SIG-M5 (cell line): ENCODE results near the gene DDTL.
"Not testable (repeated sequence)": the region's sequence is repeated elsewhere in the genome, so short reads cannot be mapped to it uniquely, and the experiment has no call there.

Experiments used
- DNase-seq: peaks from one replicate; lab custom pipeline; 2025; lab: John Stamatoyannopoulos, UW

DDTL gene

DNA sequence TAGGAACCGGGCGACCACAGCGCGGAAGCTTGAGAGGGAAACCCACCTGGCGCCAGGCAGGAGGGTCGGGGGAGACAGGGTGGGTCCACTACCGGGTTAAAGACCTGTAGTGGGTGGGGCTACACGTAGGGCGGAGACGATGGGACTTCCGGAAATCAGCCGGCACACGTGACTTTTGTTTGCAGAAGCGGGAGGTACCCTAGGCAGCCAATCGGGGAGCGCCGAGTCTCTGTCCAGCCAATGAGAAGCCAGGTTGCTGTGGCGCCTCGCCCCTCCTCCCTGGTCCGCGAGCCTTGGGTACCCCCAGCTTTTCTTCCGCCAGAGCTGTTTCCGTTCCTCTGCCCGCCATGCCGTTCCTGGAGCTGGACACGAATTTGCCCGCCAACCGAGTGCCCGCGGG lies at the start of gene DDTL:
TSS of gene DDTL (plus strand) at position 321 of the 400 bp plus-strand sequence. CDS start at position 348, 27 bp downstream.
- not testable (repeated sequence) for DNase-seq

DNA sequence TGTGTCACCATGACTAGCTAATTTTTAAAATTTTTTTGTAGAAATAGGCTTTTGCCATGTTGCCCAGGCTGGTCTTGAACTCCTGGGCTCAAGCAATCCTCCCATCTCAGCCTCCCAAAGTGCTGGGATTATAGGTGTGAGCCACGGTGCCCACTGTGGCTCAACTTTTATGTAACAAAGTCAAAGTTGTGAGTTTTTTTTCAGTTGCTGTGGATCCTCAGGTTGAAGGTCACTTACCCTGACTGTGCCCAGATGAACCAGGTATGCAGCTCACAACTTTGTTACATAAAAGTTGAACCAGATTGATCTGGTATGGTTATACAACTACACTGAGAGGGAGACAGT lies 46.4 kb upstream of the DDTL start:
- not testable (repeated sequence) for DNase-seq

DNA sequence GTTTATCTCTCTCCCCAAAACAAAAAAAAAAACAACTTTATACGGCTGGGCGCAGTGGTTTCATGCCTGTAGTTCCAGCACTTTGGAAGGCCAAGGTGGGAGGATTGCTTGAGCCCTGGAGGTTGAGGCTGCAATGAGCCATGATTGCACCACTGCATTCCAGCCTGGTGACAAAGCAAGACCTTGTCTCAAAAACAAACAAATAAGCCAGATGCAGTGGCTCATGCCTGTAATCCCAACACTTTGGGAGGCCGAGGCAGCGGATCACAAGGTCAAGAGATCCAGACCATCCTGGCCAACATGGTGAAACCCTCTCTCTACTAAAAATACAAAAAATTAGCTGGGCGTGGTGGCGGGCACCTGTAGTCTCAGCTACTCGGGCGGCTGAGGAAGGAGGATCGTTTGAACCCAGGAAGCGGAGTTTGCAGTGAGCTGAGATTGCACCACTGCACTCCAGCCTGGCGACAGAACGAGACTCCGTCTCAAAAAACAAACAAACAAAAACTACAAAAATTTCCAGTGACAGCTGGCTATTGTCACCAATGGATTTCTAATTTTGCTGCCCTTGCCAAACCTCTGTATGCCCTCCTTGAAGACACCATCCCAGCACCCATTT lies 45.0 kb upstream of the DDTL start:
- DNase-seq, result not testable (repeated sequence)

DNA sequence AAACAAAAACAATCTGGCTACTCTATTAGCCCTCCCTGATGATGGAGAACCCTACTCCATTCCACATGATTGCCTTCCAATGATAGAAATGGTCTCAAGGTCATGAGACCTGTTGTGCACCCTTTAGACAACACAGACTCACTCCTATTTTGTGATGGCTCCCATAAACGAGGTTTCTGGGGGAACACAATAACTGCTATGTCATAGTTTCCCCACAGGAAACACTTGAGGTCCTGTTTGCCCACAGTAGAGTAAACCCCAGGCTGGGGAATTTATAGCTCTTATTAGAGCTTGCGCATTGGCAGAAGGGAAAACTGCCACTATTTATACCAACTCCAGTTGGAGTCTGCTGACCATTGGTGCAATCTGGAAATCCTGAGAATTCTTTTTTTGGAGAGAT lies 43.8 kb upstream of the DDTL start:
- no peak for DNase-seq

- DNase-seq, result no peak
Measured at GRCh38 chr22:23925020-23925606, 41.6 kb upstream of the DDTL start.

GRCh38 chr22:23926561-23926960 lies 40.1 kb upstream of the DDTL start:
- DNase-seq, result no peak

GRCh38 chr22:23938328-23939016 lies 28.2 kb upstream of the DDTL start:
- no peak for DNase-seq

GRCh38 chr22:23939017-23939357 lies 27.7 kb upstream of the DDTL start:
- no peak for DNase-seq

DNA sequence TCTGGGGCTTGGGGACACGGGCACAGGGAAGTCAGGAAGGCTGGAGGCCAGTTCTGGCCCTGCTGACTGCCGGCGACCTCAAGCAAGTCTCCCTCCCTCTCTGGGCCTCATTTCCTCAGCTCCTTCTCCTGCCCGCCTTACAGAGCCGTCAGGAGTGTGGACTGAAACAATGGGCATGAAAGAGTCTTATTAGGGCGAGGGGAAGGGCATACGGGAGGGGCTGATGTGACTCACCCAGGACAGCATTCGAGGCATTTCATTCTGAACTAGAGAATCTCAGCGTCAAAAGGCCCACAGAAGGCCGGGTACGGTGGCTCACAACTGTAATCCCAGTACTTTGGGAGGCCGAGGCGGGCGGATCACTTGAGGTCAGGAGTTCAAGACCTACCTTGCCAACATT lies 26.5 kb upstream of the DDTL start:
- not testable (repeated sequence) for DNase-seq

DNA sequence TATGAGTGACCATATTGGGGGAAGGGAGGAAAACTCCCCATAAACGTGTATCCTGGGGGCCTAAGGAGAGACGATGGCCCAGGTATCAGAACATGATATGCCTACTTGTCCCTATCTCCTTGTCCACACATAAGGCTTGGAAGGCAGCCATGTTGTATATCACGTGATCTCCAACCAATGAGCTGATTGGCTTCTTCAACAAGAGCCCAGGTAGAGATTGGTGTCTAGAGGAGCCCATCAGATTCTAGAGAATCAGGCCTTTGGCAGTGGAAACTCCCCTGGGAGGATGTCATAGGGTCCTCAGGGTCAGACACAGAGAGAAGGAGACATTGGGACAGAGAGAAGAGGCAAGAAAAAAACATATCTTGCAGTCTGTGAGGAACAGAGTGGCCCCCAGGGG lies 19.3 kb upstream of the DDTL start:
- DNase-seq, result not testable (repeated sequence)

DNA sequence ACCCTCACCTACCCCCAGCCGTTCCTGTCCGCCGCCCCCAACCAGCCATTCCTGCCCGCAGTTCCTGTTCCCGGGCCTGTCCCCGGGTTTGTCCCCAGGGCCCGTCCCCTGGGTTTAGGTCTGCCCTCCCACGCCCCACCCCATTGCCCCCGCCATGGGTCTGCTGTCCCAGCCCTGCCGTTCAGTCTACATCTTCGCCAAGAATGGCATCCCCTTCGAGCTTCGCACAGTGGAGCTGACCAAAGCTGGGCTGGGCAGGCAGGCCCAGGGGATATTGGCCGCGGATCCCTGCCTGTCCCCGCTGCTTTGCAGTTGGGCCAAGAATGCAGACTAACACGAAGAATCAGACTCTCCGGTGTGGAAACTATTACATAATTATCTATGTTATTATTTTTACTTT lies 16.9 kb upstream of the DDTL start:
- DNase-seq, result not testable (repeated sequence)

GRCh38 chr22:23951383-23951782 lies 15.3 kb upstream of the DDTL start:
- DNase-seq, result not testable (repeated sequence)

DNA sequence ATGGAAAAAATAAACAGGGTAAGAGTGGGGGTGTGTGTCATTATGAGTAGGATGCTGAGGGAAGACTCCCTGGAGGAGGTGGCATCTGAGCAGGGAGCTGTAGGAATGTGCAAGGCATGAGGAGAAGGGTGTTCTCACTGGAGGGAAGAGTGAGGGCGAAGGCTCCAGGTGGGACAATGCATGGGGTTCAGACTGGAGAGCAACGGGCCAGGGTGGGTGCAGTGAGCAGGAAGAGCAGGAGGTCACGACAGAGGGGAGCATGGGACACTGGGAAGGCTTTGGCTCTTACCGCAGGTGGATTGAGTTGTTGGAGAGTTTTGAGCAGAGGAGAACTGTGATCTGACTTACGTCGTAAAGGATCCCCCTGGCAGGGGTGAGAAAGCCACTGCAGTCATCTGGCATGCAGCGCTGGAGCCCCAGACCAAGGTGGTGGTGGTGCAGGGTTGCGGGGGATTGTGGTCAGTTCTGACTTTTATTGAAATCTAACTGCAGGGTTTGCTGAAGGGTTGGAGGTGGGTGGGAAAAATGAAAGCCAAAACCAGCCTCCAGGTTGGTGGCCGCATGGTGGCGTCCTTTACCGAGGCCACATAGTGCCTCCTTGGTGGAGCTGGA lies 13.8 kb upstream of the DDTL start:
- DNase-seq, result not testable (repeated sequence)

GRCh38 chr22:23953485-23953884 lies 13.2 kb upstream of the DDTL start:
- not testable (repeated sequence) for DNase-seq

DNA sequence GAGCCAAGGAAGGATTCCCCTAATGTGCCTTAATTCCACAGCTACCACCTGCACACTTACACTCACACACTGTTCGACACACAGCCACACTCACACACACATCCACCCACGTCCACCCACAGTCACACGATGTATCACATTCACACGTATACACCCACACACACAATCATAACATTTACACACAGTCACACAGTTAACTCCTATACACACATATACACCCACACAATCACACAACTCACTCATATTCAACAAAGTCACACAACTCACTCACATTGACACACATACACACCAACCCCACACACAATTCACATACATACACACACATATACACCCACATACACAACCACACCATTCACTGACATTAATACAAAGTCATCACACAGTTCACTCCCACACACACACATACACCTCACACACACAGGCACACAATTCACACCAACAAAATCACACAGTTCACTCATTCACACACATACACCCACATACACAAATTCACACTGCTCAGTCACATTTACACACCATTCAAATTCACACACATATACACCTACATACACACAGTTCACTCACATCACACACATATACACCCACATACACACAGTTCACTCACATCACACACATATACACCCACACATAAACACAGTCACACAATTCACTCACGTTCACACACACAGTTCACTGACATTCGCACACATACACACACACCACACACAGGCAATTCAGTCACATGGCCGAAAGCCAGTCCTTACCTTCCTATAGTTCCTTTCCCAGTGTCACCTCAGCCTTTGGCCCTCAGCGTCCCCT lies 12.3 kb upstream of the DDTL start:
- not testable (repeated sequence) for DNase-seq

- not testable (repeated sequence) for DNase-seq
Measured at GRCh38 chr22:23954991-23955305, 11.7 kb upstream of the DDTL start.

GRCh38 chr22:23955886-23956285 lies 10.8 kb upstream of the DDTL start:
- not testable (repeated sequence) for DNase-seq

DNA sequence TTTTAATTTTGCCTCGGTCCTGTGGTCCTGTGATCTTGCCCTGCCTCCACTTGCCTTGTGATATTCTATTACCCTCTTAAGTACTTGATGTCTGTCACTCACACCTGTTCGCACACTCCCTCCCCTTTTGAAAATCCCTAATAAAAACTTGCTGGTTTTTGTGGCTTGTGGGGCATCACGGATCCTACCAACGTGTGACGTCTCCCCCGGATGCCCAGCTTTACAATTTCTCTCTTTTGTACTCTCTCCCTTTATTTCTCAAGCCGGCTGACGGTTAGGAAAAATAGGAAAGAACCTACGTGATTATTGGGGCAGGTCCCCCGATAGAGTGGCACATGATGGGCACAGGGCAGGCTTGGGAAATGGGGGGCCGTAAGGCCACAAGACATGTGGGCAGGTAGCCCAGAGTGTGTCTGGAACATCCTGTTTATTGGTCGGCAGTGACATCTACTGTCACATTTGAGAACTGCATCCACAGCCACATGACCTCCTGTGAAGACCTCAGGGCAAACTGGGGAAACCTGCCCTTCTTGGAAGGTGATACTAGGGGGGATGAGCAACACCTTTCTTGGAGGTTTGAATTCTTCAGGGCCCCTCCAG lies 10.3 kb upstream of the DDTL start:
- DNase-seq, result not testable (repeated sequence)

DNA sequence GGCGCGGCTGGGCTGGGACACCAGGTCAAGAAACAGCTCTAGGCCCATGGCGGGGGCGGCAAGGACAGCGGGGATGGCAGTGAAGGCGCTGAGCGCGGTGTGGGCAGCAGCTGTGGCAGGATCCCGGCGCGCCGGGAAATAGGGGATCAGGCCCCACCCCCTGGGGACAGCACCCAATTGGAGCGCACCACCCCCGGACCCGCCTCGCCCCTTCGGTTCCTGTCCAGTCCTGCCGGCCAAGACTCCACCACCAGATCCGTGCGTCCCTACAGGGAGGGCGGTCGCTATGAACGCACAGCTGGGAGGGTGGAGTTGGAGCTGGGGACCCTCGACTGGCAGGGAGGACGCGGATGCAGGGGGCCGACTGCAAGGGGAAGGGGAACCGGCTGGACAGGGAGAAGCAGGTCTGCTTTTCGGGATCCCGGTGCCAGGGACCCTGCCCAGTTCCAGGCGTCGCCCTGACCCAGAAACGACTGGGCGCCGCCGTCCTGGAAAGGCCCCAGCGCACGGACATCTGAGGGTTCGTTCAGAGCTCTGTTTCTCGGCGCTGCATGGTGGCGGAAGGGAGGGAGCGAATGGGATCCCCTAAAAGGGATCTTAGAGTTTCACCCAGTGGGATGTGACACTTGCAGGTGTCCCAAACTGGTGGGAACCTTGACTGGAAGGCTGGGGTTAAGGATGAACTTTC lies 5.5 kb upstream of the DDTL start, which contains the start of gene GSTT2B:
TSS of gene GSTT2B (minus strand) at position 112 of the 688 bp plus-strand sequence. CDS start at position 48, 64 bp downstream.
- not testable (repeated sequence) for DNase-seq

GRCh38 chr22:23966094-23966493 lies 594 bp upstream of the DDTL start:
- not testable (repeated sequence) for DNase-seq

DNA sequence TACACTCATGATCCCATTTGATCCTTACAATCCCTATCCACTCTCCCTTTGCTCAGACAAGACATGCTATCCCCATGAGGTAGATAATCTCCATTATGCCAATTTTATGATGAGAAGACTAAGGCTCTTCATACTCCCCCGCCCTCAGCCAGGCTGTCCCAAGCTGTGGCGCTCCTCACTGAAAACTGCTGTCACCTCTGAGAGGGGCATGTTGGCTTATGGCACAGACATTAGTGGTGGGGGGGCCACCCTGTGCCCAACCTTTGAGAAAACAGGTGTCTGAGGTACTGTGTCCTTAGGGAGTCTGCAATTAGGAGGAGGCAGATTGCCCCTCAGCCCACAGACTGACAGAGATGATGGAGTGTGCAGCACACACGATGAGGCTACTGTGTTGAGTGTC lies 2.4 kb downstream of the DDTL start:
- no peak for DNase-seq
